Activated CD8-positive, alpha-beta memory T cell treated with anti-CD3 and anti-CD28 coated beads, Interleukin-2, amount 50 U/mL, for 24 hours (primary cell): ENCODE results near the gene AMIGO1.
A peak's percentile ranks its signal among the peaks of the same experiment; 100 is the strongest.

ENCODE experiments used
- DNase-seq: peaks from one replicate; pipeline ENCODE4 v3.0.0-alpha.2; 2020; ENCODE audit errors: extremely low read depth

The AMIGO1 gene

GRCh38 chr1:109532365-109533136, 23.0 kb upstream of the AMIGO1 start:
- DNase-seq: peak; percentile 72

GRCh38 chr1:109531826-109532364, 22.4 kb upstream of the AMIGO1 start:
- no peak for DNase-seq

- no peak for DNase-seq
These were observed 21.9 kb upstream of the AMIGO1 start for GRCh38 chr1:109531380-109531779.

GRCh38 chr1:109530457-109531087, 21.0 kb upstream of the AMIGO1 start:
- no peak for DNase-seq

GRCh38 chr1:109529881-109530456, 20.4 kb upstream of the AMIGO1 start:
- no peak for DNase-seq

GRCh38 chr1:109528712-109529111, 19.2 kb upstream of the AMIGO1 start:
- DNase-seq: no peak

- DNase-seq: no peak
These were observed 18.5 kb upstream of the AMIGO1 start for GRCh38 chr1:109527846-109528695.

GRCh38 chr1:109527098-109527811, 17.7 kb upstream of the AMIGO1 start:
- no peak for DNase-seq

GRCh38 chr1:109523706-109524105, 14.2 kb upstream of the AMIGO1 start:
- no peak for DNase-seq

- no peak for DNase-seq
These were observed 12.5 kb upstream of the AMIGO1 start for GRCh38 chr1:109522026-109522425.

- no peak for DNase-seq
These were observed 11.8 kb upstream of the AMIGO1 start for GRCh38 chr1:109521002-109521951.

- DNase-seq: no peak
These were observed 7.8 kb upstream of the AMIGO1 start for GRCh38 chr1:109517337-109517736.

- DNase-seq: no peak
These were observed 7.3 kb upstream of the AMIGO1 start for GRCh38 chr1:109516872-109517271.

- no peak for DNase-seq
These were observed 5.3 kb upstream of the AMIGO1 start for GRCh38 chr1:109514846-109515245.

GRCh38 chr1:109513110-109513710, 3.7 kb upstream of the AMIGO1 start:
- DNase-seq: no peak

GRCh38 chr1:109508873-109509175, 703 bp downstream of the AMIGO1 start:
- DNase-seq: no peak

GRCh38 chr1:109508001-109508872, 1.3 kb downstream of the AMIGO1 start:
- no peak for DNase-seq

- no peak for DNase-seq
These were observed 4.6 kb downstream of the AMIGO1 start for GRCh38 chr1:109504974-109505373.

- DNase-seq: no peak
These were observed 5.6 kb downstream of the AMIGO1 start for GRCh38 chr1:109503935-109504334.
